Uterus (tissue), 4 donors: ENCODE results near the gene JUN. TPM values are rescaled to one million over a fixed set of nuclear protein-coding genes. Genes with fewer than 3 reads are reported as not detected.

Experiments
- DNase-seq, 2 donors: peaks; one replicate each; pipeline ENCODE4 v3.0.0-alpha.2; 2019 to 2020
- H3K27ac ChIP-seq, 2 donors: fragments of 200-600 bp; sonication (generic); 1 replicate in 1 of 2; 2 replicates in 1 of 2; pipeline ENCODE4 v1.5.1; 2016 to 2018
- H3K27me3 ChIP-seq, 2 donors: fragments of 200-600 bp; sonication (generic); one replicate each; pipeline ENCODE4 v1.5.1; 2018 to 2019; ENCODE audit warnings: control low read depth in 1 of 2
- H3K36me3 ChIP-seq, 2 donors: fragments of 200-600 bp; sonication (generic); one replicate each; pipeline ENCODE4 v1.5.1; 2019; ENCODE audit warnings: control low read depth in 1 of 2
- H3K4me1 ChIP-seq, 2 donors: fragments of 200-600 bp; sonication (generic); one replicate each; pipeline ENCODE4 v1.5.1; 2018 to 2019; ENCODE audit warnings: control low read depth in 1 of 2
- H3K4me3 ChIP-seq, 2 donors: fragments of 200-600 bp; sonication (generic); 1 replicate in 1 of 2; 2 replicates in 1 of 2; pipeline ENCODE4 v1.5.1; 2018 to 2019; ENCODE audit warnings: mild to moderate bottlenecking in 1 of 2
- H3K9me3 ChIP-seq, 2 donors: fragments of 200-600 bp; sonication (generic); one replicate each; pipeline ENCODE4 v1.5.1; 2019; ENCODE audit warnings: control low read depth in 1 of 2
- CTCF ChIP-seq, 4 experiments: fragments of 200-600 bp in 2 of 4; fragments of 450-650 bp in 2 of 4; sonication (generic) in 2 of 4; IDR thresholded peaks; one replicate each; pipeline ENCODE4 v1.5.1; 2016 to 2019; ENCODE audit warnings: antibody characterized with exemption in 4 of 4, mild to moderate bottlenecking in 2 of 4, moderate library complexity in 1 of 4
- POLR2A ChIP-seq, 2 donors: fragments of 450-650 bp; IDR thresholded peaks; one replicate each; pipeline ENCODE4 v1.6.1; 2016; ENCODE audit warnings: antibody characterized with exemption in 2 of 2, mild to moderate bottlenecking in 1 of 2, moderate library complexity in 1 of 2
- intact Hi-C: fragments of 100-400 bp; cut with DNase I; formaldehyde crosslinking; loops from one replicate; pipeline ENCODE4 v1.15.1; 2023; ENCODE audit warnings: low total_unique reads
- total RNA-seq, 4 donors: library from RNA; depleted of rRNA in 3 of 4; stranded (reverse); fragments of >200 nt in 3 of 4; gene quantifications; one replicate each; pipeline versions ENCODE4 v1.1.0 to v1.2.4, GENCODE V29; 2014 to 2023
- donor health status: DM: yes; HTN: yes; CAD: no.

JUN gene
- total RNA-seq, 4 donors from 2014 or later: 154 to 246 (median 239) TPM

DNA sequence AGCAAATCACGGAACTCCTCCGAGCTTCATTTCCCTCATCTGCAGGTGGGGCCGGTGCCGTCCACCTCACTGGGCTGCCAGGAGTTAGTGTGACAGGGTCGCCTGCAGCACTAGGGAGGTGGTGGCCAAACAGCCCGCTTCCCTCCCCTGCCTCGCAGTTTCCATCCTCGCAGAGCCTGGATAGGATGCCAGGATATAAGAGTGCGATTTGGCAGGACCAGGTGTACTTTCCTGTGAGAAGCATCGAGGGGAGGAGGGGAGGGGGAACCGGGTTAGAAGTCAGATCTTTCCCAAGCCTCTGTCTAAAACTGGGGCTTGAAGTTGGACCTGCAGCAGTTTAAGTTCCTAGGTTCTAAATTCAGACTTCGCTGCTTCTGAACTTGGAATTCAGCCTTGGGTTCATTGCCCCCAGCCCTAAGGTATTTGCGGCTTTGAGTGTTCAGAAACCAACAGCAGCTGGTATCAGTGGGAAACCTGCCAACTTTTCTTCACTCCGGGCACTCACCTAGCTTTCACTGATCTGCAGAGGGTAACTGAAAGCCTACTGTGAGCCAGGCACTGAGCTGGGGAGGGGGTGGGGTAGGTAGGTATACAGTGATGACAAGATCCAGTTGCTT lies 1.7 kb upstream of the JUN start:
- Histone ChIP-seq H3K4me1 (no peaks in the 10 kb centered on the region), H3K9me3 (no peaks in the 10 kb centered on the region), H3K27ac (peak overlapping the region; percentile 99 to 100), H3K4me3 (peak overlapping the region; percentile 84 to 95), H3K27me3 (no peaks in the 10 kb centered on the region), H3K36me3 (no peaks in the 10 kb centered on the region)
- intact Hi-C loops: loop anchor here (10.0 kb wide), 2 partner anchors 119 to 769 kb away; no protein-coding TSS in a partner anchor
- TF ChIP-seq CTCF (IDR thresholded peaks at IDR 0.05) (no peak), POLR2A (IDR thresholded peaks at IDR 0.05) (no peak)
- DNase-seq: peak in 1 of 2 donors; percentile 77

DNA sequence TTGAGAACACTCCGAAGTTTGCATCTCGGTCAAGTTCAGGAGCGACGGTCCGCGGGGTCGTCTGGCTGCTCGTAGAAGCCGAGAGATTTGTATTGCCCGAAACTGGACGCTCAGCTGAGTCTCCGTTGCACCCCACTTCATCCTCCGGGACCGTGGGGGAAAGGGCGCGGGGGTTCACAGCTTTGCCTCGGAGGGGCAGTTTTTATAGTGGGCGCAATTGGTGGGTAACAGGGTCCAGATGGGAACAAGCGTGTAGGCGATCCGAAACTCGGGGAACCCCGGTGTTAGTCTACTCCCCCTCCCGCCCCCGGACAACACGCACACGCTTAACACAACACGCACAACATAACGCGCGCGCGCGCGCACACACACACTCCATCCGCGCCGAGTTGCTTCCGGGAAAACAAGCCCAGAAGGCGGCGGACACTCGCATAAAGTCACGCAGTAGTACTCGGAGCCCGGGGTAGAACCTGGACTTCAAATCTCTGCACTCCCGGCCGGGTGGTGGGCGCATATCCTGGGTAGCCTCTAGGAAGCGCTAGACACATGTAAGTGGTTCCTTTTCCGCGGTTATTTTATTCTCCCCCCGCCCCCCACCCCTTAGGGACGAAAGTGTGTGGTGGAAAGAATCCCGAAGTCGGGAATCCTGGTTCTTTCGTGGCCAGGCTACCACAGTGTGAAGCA lies 1.1 kb upstream of the JUN start:
- intact Hi-C loops: loop anchor here (10.0 kb wide), 2 partner anchors 120 to 770 kb away; no protein-coding TSS in a partner anchor
- DNase-seq: peak; percentile 89 to 93
- no peaks in the 10 kb centered on the region for H3K36me3 ChIP-seq
- TF ChIP-seq CTCF (IDR thresholded peaks at IDR 0.05) (peak; percentile 64 to 78 (median 72)), POLR2A (IDR thresholded peaks at IDR 0.05) (peak; percentile 21 to 39)
- H3K4me1 ChIP-seq: peaks cover 0 to 4% of the 10 kb centered on the region in 2 donors
- H3K27me3 ChIP-seq: no peaks in the 10 kb centered on the region
- H3K27ac ChIP-seq: peak overlapping the region; percentile 99 to 100
- H3K4me3 ChIP-seq: peak overlapping the region; percentile 84 to 95
- H3K9me3 ChIP-seq: no peaks in the 10 kb centered on the region

DNA sequence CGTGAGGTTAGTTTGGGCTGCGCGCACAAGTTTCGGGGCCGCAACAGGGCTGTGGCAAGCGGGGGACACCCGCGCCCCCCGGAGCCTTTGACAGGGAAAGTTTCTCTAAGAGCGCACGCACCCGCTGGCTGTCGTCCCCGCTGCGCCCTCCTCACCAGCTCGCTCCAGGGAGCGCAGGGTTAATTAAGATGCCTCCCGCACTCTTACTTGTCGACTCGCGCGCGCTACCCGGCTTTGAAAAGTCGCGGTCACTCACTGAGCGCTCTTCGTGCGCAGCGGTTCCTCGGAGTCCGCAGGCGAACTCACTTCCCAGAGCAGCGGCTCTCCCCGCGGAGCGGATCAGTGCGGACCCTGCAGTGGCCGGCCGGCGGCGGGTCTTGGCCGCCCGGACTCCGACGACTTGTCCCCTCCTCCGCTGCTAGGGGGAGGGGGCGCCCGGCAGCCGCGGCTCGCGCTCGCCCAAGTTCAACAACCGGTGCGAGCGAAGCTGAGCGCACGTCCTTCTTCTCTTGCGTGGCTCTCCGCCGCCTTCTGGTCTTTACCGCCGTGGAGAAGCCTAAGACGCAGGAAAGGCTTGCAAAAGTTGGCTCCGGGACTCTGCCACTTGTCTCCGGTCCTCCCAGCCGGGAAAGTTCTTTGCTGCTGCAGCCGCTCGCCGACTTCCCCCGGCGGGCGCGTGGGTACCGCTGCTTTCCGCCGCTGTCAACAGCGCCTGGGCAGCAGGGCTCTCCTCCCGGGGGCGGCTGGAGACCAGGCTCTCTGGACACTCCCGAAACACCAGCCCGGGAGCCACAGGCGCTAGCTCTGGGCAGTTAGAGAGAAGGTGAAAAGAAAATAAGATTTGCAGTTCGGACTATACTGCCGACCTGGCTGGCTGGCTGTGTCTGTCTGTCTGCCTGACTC lies 506 bp downstream of the JUN start:
- Histone ChIP-seq H3K9me3 (no peaks in the 10 kb centered on the region), H3K27ac (peak overlapping the region; percentile 97 to 99), H3K4me1 (peaks cover 0 to 6% of the 10 kb centered on the region in 2 donors), H3K27me3 (no peaks in the 10 kb centered on the region), H3K36me3 (no peaks in the 10 kb centered on the region), H3K4me3 (peak overlapping the region; percentile 93 to 95)
- intact Hi-C loops: loop anchor here (10.0 kb wide), 2 partner anchors 121 to 771 kb away; no protein-coding TSS in a partner anchor
- DNase-seq: peak in 1 of 2 donors; percentile 56
- no peak for TF ChIP-seq POLR2A (IDR thresholded peaks at IDR 0.05)
- TF ChIP-seq CTCF (IDR thresholded peaks at IDR 0.05): peak in 1 of 4 experiments; percentile 4

- peaks cover 0 to 6% of the 10 kb centered on the region in 2 donors for H3K4me1 ChIP-seq
- peak overlapping the region; percentile 93 to 95 for H3K4me3 ChIP-seq
- no peaks in the 10 kb centered on the region for H3K27me3 ChIP-seq
- DNase-seq: peak; percentile 49 to 55
- H3K9me3 ChIP-seq: no peaks in the 10 kb centered on the region
- intact Hi-C loops: loop anchor here (10.0 kb wide), 2 partner anchors 122 to 772 kb away; no protein-coding TSS in a partner anchor
- no peaks in the 10 kb centered on the region for H3K36me3 ChIP-seq
- peak in 2 of 4 experiments; percentile 21 to 31 for TF ChIP-seq CTCF (IDR thresholded peaks at IDR 0.05)
- peak in 1 of 2 donors; percentile 36 for TF ChIP-seq POLR2A (IDR thresholded peaks at IDR 0.05)
- H3K27ac ChIP-seq: peak overlapping the region; percentile 97 to 99
Observed at GRCh38 chr1:58782178-58783089, 1.4 kb downstream of the JUN start.
